Activated CD4-positive, alpha-beta T cell treated with anti-CD3 and anti-CD28 coated beads, Interleukin-2, amount 50 U/mL, for 1 hour (primary cell): ENCODE results near the gene KRT37.
"Not testable (repeated sequence)": the region's sequence is repeated elsewhere in the genome, so short reads cannot be mapped to it uniquely, and the experiment has no call there.

Experiments
- DNase-seq: peaks from one replicate; pipeline ENCODE4 v3.0.0-alpha.2; 2020

KRT37 gene

DNA sequence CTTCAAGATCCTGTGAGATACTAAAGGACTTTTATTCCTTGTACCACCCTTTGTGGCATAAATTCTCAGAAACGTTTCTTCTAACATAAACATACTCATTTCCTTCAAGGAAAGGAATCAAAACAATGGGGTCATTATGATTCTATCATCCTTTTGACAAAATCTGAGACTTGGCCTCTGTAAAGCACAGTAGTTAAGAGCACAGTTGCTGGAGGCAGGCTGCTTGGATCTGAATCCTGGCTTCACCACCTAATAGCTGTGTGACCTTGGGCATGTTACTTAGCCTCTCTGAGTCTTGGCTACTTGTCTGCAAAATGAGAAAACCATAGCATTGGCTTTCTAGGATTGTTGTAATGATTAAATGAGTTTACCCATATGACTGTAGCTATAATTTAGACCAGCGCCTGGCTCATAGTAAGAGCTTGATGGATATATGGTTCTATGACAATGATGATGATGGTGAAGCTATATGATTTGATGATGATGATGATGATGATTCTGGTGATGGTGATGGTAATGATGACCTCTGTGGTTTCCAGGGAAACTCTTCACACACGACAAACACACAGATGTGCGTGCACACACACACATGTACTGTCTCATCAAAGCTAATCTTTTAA, 20.9 kb downstream of the KRT37 start:
- DNase-seq: no peak

GRCh38 chr17:41402161-41402560, 22.2 kb downstream of the KRT37 start:
- no peak for DNase-seq

DNA sequence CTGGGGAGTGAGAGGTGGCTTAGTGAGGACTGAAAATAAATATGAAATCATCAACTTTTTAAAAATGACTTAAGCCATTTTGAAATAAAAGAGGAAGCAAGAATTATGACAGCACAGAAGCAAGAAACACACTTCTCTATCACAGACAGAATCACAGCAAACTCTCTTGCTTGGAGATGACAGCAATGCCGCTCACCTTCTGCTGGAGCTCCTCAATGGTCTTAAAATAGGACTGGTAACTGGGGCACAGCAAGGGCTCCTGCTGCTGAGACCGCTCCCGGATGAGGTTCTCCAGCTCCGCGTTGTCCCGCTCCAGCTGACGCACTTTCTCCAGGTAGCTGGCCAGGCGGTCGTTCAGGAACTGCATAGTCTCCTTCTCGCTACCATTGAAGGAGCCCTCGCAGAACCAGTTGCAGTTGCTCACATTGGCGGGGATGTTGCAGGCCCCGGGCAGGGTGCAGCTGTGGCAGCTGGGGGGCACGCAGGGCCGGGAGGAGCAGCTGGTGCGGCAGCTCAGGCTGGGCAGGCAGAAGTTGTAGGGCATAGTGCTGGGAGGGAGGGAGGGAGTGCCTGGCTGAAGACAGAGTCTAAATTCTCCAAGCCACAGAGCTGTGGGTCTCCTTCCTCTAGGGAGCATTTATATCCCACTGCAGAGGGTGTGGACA, 27.3 kb downstream of the KRT37 start, which contains the start of gene KRT31:
Gene KRT31, minus strand, starts transcription at position 613 of the 665 bp plus-strand sequence. Its CDS starts 69 bp downstream, at position 544.
- no peak for DNase-seq

- no peak for DNase-seq
Observed at GRCh38 chr17:41396340-41396739, 28.0 kb downstream of the KRT37 start.

GRCh38 chr17:41395611-41396010, 28.8 kb downstream of the KRT37 start:
- no peak for DNase-seq

DNA sequence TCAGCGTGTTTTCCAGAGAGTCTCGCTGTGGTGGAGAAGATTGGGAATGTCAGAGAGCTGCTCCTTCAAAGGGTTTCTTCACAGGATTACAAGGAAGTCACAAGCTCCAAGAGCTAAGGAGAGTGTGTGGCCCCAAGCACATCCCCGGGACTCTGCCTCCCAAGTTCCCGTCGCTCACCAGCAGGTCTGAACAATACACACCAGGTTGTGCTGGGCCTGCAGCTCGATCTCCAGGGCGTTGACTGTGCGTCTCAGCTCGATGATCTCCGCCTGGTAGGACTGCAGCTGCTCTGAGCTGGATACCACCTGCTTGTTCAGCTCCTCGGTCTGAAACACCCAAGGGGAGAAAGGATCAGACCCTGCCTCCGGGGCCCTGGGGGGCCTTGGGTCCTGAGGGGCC, 29.3 kb downstream of the KRT37 start:
- not testable (repeated sequence) for DNase-seq

- DNase-seq: no peak
Observed at GRCh38 chr17:41394254-41394996, 30.0 kb downstream of the KRT37 start.

GRCh38 chr17:41393826-41394225, 30.6 kb downstream of the KRT37 start:
- DNase-seq: no peak

DNA sequence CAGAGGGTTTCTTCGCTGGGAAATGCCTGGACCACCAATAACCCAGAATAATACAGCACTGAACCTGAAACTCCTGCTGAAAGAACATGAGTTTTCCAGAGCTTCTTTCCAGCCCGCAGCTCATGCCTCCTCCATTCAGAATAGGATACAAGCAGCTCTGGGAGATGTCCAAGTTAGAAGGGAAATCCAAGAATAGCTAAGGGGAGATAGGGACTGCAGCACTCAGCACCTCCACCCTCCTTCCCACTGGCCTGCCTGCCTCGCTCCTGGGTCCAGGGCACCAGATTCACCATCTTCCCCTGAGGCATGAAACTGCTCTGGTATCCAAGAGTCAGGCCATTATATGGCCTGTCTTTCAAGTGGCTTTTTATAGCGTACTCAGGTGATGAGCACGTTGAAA, 31.1 kb downstream of the KRT37 start:
- no peak for DNase-seq

- DNase-seq: no peak
Observed at GRCh38 chr17:41392278-41392677, 32.1 kb downstream of the KRT37 start.

GRCh38 chr17:41391535-41391934, 32.9 kb downstream of the KRT37 start:
- no peak for DNase-seq

DNA sequence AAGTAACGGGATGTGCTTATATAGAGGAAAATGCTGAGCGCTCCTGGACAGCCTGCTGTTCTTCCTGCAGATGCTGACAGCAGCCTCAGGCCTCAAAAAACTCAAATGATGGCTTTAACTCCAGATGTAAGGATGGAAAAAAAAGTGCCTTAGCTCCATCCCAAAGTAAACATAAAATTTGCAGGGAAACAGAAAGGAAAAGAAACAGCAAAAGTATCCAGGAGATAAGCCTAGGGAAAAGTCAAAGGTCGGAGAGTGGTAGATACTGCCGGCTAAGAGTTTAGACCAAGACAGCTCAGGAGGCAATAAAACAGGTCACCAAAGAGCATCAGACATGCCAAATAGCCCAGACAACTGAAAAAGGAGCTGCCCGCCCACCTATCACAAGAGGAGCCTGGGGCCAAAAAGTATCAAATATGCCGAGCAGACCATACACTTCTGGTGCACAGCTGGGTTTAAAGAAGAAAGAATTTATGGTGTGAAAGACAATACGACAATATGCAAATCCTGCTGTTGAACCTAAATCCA, 33.9 kb downstream of the KRT37 start:
- DNase-seq: no peak

DNA sequence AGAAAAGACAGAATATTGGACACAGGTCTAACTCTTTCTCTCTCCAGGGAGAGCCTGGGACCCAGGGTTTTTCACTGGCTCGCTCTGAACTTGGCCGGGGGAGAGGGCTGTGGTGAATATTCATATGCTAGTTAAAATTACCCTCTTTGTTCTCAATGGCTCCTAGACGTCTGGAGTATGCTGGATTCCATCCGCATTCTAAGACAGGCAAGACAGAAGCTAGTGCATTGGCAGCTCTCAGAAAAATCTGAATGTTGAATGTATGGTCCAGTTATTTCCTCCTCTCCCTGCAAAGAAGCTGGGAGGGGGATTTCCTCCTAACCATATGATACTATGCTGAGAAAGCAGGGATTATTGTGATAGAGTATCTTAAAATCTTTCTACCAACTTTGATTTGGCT, 36.7 kb downstream of the KRT37 start:
- DNase-seq: no peak

- no peak for DNase-seq
Observed at GRCh38 chr17:41386227-41386626, 38.2 kb downstream of the KRT37 start.

DNA sequence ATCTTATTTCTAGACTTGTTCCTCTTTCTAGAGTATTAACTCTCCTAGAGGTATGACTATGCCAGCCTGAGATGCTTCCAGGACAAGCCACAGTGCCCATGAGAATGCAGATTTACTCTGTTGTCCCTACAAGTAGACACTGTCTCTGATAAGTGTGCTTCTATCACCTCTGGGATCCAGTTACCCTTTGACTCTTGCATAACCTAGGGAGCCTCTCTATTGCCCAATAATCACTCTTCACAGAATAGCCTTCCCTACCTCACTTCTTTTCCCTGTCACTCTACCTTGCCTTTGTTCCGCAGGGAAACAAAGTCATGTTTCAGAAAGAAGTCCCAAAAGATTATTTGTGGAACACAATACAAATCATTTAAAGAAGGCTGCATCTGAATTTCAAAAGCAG, 40.7 kb downstream of the KRT37 start:
- no peak for DNase-seq

DNA sequence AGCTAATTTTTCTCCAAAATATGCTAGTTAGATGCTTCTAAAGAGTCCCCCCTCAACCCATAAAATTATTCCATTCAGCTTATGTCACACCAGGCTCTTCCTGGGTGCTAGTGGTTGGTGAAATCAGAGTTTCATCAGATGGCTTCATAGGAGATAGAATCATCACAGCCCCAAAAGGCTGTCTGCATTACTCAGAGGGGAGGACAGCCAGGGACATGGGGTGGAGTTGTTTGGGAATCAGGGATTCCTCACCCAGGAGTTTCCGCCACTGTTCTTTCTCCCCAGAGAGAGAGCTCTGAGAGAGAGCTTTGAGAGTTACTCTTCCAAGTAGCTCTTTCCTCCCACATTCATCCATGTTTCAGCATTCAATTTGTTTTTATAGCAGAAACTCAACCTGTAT, 42.0 kb downstream of the KRT37 start:
- DNase-seq: no peak

DNA sequence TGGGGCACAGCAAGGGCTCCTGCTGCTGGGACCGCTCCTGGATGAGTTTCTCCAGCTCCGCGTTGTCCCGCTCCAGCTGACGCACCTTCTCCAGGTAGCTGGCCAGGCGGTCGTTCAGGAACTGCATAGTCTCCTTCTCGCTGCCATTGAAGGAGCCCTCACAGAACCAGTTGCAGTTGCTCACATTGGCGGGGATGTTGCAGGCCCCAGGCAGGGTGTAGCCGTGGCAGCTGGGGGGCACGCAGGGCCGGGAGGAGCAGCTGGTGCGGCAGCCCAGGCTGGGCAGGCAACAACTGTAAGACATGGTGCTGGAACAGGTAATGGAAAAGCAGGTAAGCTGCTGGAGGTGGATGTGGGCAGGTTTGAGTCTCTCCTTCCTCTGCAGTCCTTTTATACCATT, 42.4 kb downstream of the KRT37 start, which contains the start of gene KRT34:
Gene KRT34, minus strand, starts transcription at position 364 of the 400 bp plus-strand sequence. Its CDS starts 60 bp downstream, at position 304.
- not testable (repeated sequence) for DNase-seq

DNA sequence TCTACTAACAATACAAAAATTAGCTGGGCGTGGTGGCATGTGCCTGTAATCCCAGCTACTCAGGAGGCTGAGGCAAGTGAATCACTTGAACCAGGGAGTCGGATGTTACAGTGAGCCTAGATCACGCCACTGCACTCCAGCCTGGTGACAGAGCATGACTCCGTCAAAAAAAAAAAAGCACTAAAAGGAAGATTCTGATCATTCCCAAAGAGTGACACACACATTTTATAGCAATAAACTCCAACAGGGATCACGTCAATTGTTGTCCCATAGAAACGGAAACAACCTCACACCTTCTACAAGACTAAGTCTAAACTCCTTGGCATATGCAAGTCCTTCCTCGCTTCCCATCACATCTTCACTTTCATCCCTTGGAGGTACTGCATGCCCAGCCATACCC, 44.3 kb downstream of the KRT37 start:
- not testable (repeated sequence) for DNase-seq

- DNase-seq: no peak
Observed at GRCh38 chr17:41377546-41377945, 46.8 kb downstream of the KRT37 start.
